ENCODE results near the gene PLCXD1.
"Not testable (repeated sequence)": the region's sequence is repeated elsewhere in the genome, so short reads cannot be mapped to it uniquely, and the experiment has no call there.

PLCXD1 gene, protein sequence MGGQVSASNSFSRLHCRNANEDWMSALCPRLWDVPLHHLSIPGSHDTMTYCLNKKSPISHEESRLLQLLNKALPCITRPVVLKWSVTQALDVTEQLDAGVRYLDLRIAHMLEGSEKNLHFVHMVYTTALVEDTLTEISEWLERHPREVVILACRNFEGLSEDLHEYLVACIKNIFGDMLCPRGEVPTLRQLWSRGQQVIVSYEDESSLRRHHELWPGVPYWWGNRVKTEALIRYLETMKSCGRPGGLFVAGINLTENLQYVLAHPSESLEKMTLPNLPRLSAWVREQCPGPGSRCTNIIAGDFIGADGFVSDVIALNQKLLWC

DNA sequence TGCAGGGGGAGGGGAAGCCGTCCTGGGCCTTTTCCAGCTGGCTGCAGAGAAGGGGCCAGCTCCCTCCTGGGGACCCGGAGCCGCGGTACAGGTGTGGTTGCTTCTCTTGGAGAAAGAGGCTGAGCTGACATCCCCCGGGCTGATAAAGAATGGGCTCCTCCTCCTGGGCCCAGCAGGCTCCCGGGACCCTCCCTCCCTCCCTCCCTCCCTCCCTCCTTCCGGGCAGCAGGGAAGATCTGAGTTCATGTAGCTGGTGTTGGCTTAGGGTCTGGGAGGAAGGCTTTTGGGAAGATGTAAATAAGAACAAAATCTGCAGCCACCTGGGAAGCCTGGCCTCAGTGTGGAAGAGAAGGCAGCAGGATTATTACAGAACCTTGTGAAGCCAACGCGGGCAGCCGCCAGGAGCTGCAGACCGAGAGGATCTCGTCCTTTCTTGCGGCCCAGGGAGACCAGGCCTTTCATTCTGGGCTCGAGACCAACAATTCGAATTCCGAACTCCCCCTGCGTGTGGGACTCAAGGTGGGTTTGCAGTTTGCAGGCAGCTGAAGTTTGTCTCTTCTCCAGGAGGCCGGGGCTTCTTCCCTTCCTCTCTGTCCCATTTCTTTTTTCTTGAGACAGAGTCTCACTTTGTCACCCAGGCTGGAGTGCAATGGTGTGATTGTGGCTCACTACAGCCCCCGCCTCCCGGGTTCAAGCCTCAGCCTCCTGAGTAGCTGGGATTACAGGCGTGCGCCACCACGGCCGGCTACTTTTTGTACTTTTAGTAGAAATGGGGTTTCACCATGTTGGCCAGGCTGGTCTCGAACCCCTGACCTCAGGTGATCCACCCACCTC lies at the start of gene PLCXD1:
Gene PLCXD1, plus strand, starts transcription at position 216 of the 834 bp plus-strand sequence. CDS start 2,807 bp downstream, outside the sequence.
- peak; percentile 89 for DNase-seq

DNA sequence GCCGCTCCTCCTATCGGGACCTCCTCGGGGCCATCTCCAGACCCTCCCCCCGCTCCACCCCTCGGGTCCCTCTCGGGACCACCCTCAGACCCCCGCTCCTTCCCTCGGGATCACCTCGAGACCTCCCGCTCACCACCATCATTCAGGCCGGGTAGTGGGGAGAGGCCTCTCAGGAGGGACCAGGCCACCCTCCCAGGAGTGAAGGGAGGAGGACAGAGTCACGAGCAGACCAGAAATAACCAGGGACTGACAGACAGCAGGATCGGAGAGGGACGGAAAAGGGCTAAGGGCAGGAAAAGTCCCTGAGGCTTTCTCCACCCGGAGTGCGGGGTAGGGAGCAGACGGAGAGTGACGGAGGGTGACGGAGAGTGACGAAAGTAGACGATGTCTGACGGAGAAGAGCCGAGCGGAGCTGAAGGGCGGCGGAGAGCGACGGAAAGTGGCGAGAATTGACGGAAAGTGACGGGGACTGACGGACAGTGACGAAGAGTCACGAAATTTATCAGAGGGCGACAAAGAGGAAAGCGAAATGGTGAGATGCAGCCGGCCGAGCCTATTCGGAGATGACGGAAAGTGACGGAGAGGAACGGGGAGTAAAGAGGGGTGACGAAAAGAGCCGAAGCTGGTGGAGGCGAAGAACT lies 49.4 kb upstream of the PLCXD1 start:
- not testable (repeated sequence) for DNase-seq

DNA sequence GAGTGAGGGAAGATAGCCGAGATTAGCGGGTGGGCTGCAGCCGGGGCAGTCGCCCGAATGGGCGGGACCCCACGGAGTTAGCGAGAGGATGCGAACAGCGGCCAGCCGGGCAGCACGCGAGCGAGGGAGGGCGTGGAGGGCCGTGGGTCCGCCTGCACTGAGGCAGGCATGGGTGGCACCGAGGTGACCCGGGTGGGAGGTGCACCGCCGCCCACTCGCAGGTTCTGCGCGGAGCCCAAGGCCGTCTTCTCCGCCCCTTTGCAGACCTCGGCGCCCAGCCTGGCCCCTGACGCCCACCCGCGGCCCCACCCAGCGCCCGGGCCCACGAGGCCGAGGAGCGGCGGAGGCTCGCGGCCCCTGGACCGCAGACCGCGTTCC lies 48.9 kb upstream of the PLCXD1 start:
- DNase-seq = not testable (repeated sequence)

DNA sequence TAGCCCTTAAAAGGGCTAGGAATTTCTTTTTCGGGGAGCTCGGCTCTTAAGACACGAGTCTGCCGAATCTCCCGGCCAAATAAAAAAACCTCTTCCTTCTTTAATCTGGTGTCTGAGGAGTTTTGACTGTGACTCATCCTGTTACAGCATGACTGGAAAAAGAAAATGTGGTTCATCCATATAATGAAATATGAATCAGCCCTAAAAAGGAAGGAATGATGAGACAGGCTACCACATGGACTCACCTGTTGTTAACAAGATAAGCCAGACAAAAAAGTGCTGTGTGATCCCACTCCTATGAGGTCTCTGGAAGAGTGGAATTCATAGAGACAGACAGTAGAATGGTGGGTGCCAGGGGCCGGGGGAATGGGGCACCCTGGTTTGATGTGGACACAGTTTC lies 45.0 kb upstream of the PLCXD1 start:
- DNase-seq = not testable (repeated sequence)

DNA sequence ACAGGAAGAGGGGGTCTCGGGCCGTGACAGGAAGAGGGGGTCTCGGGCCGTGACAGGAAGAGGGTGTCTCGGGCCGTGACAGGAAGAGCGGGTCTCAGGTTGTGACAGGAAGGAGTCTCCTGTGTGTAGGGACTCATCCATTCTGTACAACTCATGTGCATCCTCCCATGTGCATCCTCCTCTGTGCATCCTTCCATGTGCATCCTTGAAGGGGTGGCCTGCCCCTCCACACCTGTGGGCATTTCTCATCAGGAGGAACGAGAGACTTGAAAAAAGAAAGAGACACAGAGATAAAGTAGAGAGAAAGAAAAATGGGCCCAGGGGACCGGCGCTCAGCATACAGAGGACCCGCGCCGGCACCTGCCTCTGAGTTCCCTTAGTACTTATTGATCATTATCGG lies 30.2 kb upstream of the PLCXD1 start:
- DNase-seq = no peak

DNA sequence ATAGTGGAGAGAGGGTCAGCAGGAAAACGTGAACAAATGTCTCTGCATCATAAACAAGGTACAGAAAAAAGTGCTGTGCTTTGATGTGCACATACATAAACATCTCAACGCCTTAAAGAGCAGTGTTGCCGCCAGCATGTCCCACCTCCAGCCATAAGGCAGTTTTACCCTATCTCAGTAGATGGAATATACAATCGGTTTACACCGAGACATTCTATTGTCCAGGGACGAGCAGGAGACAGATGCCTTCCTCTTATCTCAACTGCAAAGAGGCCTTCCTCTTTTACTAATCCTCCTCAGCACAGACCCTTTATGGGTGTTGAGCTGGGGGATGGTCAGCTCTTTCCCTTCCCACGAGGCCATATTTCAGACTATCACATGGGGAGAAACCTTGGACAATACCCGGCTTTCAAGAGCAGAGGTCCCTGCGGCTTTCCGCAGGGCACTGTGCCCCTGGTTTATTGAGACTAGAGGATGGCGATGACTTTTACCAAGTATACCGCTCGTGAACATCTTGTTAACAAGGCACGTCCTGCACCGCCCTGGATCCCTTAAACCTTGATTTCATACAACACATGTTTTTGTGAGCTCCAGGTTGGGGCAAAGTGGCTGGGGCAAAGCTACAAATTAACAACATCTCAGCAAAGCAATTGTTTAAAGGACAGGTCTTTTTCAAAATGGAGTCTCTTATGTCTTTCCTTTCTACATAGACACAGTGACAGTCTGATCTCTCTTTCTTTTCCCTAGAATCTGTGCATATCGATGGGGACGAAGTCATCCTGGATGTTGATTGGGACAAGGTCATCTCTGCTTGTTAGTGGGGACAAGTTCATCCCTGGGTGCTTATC lies 29.6 kb upstream of the PLCXD1 start:
- not testable (repeated sequence) for DNase-seq

DNA sequence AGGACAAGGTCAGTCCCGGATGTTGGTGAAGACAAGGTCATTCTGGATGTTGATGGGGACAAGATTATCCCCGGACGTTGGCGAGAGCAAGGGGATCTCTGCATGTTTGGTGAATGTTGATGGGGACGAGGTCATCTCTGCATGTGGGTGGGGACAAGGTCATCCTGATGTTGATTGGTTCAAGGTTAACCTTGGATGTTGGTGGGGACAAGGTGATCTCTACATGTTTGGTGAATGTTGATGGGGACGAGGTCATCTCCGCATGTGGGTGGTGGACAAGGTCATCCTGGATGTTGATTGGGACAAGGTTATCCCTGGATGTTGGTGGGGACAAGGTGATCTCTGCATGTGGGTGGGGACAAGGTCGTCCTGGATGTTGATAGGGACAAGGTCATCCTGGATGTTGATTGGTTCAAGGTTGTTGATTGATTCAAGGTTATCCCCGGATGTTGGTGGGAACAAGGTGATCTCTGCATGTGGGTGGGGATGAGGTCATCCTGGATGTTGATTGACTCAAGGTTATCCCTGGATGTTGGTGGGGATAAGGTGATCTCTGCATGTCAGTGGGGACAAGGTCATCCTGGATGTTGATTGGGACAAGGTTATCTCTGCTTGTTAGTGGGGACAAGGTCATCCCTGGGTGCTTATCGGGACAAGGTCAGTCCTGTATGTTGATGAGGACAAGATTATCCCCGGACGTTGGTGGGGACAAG lies 28.8 kb upstream of the PLCXD1 start:
- no peak for DNase-seq

DNA sequence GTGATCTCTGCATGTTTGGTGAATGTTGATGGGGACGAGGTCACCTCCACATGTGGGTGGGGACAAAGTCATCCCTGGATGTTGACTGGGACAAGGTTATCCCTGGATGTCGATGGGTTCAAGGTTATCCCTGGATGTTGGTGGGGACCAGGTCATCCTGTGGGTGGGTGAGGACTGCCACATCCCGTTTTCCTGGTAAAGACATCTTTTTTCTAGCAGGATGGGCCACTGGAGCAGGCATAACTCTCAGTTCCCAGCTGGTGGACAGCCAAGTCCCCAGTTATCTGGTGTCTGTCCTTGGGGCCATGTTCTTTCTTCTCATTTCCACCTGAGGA lies 28.3 kb upstream of the PLCXD1 start:
- no peak for DNase-seq

DNA sequence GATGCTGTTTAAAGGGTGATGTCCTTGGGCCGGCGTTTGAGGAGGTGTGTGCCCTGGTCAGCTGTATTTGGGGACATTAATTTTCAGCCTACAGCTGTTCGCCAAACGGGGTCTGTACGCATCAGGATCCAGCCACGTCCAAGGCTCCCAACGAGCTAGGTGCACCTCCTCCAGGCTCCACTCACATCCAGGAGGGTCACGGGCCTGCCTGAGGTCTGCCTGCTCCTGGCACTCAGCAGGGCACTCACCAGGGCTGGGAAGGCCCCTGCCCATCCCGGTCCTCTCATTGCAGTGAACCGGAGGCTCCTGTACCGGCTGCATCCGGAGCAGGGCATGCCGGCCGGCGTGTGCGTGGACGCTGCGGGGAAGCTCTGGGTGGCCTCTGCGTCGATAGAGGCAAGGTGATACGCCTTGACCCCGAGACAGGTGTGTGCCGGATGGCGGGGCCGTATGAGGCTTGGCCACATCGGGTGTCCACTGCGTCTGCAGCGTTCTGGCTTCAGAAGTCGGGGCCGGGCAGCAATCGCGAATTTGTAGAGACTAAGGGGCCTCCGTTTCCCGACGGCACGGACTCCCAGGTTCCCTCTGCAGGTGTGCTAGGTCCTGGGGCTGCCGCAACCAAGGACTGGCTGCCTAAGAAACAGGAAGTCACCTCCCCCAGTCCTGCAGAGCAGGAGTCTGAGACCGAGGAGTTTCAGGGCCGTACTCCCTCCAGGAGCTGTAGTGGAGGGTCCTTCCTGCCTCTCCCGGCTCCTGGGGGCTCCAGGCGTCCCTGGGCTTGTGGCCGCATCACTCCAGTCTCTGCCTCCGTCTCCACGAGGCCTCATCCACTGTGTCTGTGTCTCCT lies 27.5 kb upstream of the PLCXD1 start:
- no peak for DNase-seq

DNA sequence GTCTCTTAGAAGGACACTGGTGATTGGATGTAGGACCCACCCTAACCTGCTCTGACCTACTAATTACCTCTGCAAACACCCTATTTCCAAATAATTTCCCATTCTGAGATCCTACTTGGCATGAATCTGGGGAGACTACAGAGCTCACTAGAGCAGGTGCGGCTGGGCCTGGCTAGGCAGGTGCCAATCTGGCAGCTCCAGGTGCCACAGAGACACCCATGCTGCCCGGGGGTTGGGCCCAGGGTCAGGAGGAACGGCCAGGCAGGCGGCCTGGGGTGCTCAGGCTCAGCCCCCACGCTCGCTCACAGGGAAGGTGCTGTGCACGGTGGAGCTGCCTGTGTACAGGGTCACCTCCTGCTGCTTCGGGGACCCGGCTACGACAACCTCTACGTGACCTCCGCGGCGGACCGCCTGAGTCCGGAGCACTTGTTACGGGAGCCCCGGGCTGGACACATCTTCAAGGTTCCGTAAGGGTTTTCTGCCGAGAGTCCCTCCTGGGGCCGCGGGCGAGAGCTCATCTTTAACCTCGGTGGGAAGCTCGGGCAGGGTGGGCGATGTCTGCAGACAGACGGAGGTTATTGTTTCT lies 26.5 kb upstream of the PLCXD1 start:
- no peak for DNase-seq

DNA sequence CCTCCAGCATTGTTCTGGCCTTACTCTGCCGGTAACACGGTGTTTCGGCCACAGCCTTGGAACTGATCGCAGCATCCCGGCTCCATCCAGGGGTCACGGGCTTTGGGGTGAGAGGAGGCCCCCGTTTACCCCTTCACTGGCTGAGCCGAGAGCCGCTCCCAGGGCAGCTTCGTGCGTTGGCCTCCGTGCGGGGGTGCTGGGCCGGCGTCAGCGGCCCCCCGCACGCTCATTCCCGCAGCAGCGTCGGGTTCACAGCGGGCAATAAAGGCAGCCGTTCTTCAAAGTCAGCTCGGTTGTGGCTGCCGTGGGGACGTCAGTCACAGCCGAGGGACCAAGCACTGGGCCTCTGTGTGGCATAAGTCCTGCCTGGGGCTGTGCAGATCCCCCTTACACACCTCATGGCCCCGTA lies 25.3 kb upstream of the PLCXD1 start:
- no peak for DNase-seq

DNA sequence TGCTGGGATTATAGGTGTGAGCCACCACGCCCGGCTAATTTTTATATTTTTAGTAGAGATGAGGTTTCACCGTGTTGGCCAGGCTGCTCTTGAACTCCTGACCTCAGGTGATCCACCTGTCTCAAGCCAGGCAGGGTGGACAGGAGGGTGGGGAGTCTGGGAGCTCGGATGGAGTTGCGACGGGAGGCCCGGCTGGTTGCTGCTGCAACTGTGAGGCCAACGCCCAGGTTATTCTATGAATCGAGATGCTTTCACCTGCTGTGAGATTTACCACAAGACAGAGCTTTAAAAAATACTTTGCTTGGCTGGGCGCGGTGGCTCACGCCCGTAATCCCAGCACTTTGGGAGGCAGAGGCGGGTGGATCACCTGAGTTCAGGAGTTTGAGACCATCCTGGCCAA lies 24.1 kb upstream of the PLCXD1 start:
- DNase-seq = not testable (repeated sequence)

DNA sequence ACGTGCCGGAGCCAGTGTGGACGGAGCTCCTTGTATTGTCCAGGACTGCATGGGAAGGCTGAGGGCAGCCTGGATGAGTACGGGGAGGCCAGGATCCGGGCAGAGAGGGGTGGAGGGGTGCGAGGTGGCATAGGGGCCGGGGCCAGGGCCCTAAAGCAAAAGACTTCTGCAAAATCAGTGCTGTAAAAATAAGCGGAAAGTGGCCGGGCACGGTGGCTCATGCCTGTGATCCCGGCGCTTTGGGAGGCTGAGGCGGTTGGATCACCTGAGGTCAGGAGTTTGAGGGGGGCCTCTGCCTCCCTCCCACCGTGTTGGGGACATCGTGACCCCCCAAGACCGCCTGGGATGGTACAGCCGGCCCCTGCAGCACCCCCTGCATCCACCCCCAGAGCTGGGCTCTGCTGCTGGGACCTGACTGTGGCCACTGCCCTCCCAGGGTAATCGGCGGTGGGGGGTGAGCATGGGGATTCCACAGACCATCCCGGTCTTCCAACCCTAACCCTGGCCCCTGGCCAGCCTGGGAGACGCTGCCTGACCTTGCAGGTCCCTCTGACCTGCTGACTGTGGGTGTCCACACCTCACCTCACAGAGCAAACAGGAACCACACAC lies 23.4 kb upstream of the PLCXD1 start:
- no peak for DNase-seq

DNA sequence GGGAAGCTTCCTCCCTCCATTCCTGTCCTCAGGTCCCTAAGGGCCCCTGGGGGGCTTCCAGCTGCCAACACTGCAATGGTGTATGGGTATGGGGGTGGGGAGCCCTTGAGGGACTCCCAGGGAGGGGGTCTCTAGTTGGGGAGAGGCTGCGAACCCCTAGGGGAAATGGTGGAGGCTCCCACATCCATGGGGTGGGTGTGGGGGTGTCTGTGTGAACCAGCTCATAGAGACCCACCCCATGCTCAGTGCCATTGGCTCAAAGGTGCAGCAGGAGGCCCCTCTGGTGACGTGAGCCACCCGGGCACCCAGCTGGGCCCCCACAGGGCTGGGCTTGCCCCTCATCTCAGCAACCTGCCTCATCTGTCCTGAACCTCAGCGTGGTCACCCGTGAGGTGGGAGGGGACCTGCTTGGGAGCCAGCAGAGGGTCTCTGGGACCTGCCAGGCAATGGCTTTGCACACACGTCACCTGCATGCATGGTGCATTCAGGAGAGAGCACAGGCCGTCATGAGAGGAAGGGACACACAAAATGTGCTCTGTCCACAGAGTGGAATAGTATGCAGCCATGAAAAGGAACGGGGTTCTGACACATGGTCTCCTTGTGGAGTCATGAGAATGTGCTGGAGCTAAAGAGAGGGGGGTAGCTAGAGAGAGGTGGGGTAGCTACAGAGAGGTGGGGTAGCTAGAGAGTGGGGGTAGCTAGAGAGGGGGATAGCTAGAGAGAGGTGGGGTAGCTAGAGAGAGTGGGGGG lies 22.7 kb upstream of the PLCXD1 start:
- DNase-seq = no peak

DNA sequence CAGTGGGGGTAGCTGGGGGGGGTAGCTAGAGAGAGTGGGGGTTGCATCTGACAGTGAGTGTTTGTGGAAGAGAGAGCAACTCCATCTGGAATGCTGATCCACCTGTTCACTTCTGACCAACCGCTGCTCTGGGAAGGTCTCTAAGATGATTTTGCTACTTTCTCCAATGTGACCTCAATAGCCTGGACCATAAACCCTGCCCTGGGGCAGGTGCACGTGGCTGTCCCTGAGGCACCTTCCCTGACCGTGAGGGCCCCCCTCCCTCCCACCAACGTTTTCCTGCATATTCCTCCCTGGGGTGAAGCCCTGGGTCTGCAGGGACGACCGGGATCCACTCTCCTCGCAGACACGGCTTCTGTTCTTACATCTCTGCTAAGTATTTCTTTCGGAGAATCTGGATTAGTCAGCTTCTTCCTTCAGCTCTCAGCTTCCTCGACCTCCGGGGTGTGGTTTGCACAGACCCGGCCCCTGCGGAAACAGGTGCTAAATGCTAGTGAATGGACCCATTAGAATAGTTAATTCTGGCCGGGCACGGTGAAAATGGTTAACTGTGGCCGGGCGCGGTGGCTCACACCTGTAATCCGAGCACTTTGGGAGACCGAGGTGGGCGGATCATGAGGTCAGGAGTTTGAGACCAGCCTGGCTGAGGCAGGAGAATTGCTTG lies 21.4 kb upstream of the PLCXD1 start:
- no peak for DNase-seq

DNA sequence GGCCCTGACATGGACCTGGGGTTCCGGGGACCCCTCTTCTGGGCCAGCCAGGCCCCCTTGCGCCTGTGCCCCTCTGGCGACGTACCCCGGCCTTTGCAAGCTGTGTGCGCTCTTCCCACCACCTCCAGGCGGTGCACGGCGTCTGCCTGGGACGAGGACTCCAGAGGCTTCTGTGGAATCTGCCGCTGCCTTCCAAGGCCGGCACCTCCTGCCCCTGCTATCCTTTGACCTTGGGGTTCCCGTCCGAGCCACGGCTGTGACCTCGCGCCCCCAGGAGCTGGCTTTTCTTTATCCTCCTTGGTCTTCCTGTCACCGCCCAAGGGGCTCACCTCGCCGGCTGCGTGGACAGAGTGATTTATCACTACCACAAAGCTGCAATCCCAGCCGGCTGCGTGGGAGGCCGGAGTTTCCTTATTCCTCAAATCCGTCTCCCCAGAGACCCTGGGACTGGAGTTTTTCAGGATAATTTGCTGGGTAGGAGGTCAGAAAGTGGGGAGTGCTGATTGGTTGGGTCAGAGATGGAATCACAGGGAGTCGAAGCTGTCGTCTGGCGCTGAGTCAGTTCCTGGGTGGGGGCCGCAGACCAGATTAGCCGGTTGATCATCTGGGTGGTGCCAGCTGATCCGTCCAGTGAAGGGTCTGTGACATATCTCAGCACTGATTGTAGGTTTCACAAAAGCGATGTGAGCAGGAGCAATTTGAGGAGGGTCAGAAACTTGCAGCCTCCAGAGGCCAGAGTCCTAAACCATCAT lies 19.8 kb upstream of the PLCXD1 start:
- DNase-seq = no peak

DNA sequence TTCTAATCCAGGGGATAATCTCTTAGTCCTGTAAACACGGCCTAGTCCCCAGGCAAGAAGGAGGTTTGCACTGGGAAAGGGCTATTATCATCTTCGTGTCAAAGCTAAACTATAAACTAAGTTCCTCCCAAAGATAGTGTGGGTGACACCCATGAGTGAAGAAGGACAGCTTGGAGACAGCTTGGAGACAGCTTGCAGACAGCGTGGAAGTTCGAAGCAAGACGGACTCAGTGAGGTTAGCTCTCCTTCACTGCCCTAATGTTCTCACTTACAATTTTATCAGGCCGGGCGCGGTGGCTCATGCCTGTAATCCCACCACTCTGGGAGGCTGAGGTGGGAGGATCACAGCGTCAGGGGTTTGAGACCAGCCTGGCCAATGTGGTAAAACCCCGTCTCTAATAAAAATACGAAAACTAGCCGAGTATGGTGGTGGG lies 19.2 kb upstream of the PLCXD1 start:
- DNase-seq = no peak

DNA sequence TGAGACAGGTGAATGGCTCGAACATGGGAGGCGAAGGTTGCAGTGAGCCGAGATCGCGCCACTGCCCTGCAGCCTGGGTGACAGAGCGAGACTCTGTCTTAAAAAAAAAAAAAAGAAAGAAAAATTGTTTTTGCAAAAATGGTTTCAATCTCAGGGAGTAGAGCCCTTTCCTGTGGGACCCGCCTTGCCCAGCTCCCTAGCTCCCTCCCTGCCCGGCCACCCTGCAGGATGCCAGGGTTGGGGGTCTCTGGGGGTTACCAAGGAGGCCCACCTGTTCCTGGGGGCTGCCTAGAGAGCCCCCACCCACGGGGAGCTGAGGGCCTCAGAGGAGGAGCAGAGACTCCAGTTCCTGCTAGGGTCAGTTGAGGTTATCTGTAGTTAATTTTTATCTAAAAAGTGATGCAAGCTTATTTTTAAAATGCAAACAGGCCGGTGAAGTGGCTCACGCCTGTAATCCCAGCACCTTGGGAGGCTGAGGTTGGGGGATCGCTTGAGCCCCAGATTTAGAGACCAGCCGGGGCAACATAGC lies 18.7 kb upstream of the PLCXD1 start:
- no peak for DNase-seq
